ENCODE results near the gene C11orf68. TPM values are rescaled to one million over a fixed set of nuclear protein-coding genes. Genes with fewer than 3 reads are reported as not detected.

C11orf68 gene
- polyA plus RNA-seq, 3 donors = 21.8 to 31.5 (median 22.8) TPM

DNA sequence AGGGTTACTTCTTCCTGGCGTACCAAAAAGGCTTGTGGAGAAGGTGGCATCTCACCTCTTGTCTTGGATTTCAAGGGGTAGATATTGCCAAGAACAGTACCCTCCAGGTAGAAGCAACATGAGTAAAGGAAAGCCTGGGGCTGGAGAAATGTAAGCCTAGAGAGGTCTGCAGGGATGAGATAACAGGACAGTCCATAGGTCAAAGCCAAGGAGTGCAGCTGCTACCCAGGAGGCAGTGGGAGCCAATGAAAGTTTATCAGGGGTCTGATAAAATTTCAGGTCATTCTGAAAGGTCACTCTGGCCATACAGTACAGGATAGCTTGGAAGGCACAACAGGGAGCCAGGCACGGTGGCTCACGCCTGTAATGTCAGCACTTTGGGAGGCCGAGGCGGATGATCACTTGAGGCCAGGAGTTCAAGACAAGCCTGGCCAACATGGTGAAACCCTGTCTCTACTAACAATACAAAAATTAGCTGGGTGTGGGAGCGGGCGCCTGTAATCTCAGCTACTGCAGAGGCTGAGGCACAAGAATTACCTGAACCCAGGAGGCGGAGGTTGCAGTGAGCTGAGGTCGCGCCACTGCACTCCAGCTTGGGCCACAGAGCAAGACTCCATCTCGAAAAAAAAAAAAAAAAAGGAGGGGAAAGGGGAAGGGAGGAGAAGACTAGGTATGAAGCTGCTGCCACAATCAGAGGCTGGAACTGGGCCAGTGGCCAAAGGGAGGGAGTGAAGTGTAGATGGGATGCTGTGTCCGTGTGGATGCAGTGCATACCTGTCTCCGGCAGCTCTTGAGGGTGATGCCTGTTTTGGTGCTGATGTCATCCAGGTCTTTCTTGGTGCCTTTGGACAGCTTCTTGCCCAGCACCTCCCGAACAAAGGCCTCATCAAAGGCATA is 31.8 kb downstream of the C11orf68 start:
- Mint-ChIP-seq H3K36me3 (peaks cover 44 to 52% of the 10 kb centered on the region in 2 donors), H3K9me3 (peaks cover 0 to 2% (median 0%) of the 10 kb centered on the region in 7 donors), H3K27me3 (ENCODE audit: low read depth in 3 of 3) (peaks cover 0 to 7% (median 0%) of the 10 kb centered on the region in 3 donors), H3K4me1 (peaks cover 51% of the 10 kb centered on the region), H3K4me3 (peak overlapping the region; percentile 95 to 99), H3K27ac (peak overlapping the region in 6 of 7 donors; percentile 70 to 100 (median 98))
- no peaks in the 10 kb centered on the region for H3K27me3 ChIP-seq (ENCODE audit: control insufficient read depth in 2 of 2, insufficient read depth in 2 of 2, low read length in 2 of 2)
- H3K4me2 ChIP-seq (replicated peaks; ENCODE audit: extremely low read depth, low read length, poor library complexity, severe bottlenecking) = peak overlapping the region; percentile 93
- peaks cover 38% of the 10 kb centered on the region for H3K79me2 ChIP-seq (ENCODE audit: insufficient read depth, low read length)
- H3K4me1 ChIP-seq (ENCODE audit: control insufficient read depth in 1 of 2, insufficient read depth in 2 of 2, low read length in 2 of 2) = peaks cover 45 to 69% of the 10 kb centered on the region in 2 donors
- peak overlapping the region; percentile 84 for H2AFZ ChIP-seq (ENCODE audit: insufficient read depth, low read depth, low read length, poor library complexity, severe bottlenecking)
- peaks cover 15% of the 10 kb centered on the region for H4K20me1 ChIP-seq (ENCODE audit: insufficient read depth, low read length)
- TF ChIP-seq, protein P1, sequence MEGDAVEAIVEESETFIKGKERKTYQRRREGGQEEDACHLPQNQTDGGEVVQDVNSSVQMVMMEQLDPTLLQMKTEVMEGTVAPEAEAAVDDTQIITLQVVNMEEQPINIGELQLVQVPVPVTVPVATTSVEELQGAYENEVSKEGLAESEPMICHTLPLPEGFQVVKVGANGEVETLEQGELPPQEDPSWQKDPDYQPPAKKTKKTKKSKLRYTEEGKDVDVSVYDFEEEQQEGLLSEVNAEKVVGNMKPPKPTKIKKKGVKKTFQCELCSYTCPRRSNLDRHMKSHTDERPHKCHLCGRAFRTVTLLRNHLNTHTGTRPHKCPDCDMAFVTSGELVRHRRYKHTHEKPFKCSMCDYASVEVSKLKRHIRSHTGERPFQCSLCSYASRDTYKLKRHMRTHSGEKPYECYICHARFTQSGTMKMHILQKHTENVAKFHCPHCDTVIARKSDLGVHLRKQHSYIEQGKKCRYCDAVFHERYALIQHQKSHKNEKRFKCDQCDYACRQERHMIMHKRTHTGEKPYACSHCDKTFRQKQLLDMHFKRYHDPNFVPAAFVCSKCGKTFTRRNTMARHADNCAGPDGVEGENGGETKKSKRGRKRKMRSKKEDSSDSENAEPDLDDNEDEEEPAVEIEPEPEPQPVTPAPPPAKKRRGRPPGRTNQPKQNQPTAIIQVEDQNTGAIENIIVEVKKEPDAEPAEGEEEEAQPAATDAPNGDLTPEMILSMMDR (IDR thresholded peaks at IDR 0.05) = no peak
- intact Hi-C loops (cut with micrococcal nuclease) = loop anchor here (5.0 kb wide), 2 partner anchors 35 to 40 kb away; no protein-coding TSS in a partner anchor
- peak overlapping the region; percentile 65 for H3K9ac ChIP-seq (ENCODE audit: insufficient read depth, low read length, poor library complexity, severe bottlenecking)
- H3K9me3 ChIP-seq (replicated peaks in 1 of 2; ENCODE audit: control insufficient read depth in 1 of 2, insufficient read depth in 1 of 2, low read length in 2 of 2) = no peaks in the 10 kb centered on the region
- peak overlapping the region; percentile 88 to 95 for H3K27ac ChIP-seq (ENCODE audit: low read depth in 1 of 2, low read length in 2 of 2)
- DNase-seq = no peak
- H3K36me3 ChIP-seq (replicated peaks in 1 of 2; ENCODE audit: control insufficient read depth in 1 of 2, insufficient read depth in 2 of 2, low read length in 2 of 2) = peaks cover 34 to 46% of the 10 kb centered on the region in 2 donors
- peak overlapping the region; percentile 63 to 82 (median 69) for H3K4me3 ChIP-seq (replicated peaks in 1 of 3; ENCODE audit: low read depth in 2 of 3, low read length in 3 of 3)
- 91% methylated on average over 12 of the region's 14 CpGs for WGBS (ENCODE audit: insufficient coverage)

DNA sequence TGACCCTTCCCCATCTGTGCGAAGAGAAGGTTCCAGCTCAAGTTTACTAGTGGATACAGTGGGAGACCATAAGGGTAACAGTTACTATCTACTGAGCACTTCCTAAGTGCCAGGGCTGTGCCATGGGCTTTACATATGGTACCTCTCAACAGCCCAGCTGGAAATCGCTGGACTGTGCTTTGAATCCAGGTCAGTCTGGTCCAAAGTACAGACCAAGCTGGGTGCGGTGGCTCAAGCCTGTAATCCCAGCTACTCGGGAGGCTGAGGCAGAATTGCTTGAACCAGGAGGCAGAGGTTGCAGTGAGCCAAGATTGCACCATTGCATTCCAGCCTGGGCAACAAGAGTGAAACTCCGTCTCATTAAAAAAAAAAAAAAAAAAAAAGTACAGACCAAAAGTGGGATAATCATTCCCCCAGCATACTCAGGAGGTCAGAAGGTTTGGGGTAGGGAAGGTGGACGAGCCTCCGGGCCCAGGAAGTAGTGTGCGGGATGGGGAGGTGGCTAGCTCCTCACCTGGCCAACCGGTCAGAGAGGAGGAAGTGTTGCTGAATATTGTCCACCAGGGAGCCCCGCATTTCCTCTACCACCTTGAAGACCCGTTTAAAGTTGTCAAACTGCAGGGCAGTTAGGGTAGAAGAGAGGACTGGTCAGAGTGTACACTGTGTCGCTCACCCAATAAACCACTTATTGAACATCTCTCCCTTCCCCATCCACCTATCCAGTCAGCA is 32.9 kb downstream of the C11orf68 start:
- H3K9ac ChIP-seq (ENCODE audit: insufficient read depth, low read length, poor library complexity, severe bottlenecking) = no peak overlapping the region
- Mint-ChIP-seq H3K36me3 (peaks cover 44 to 56% of the 10 kb centered on the region in 2 donors), H3K4me3 (no peak overlapping the region), H3K27me3 (ENCODE audit: low read depth in 3 of 3) (peaks cover 0 to 7% (median 0%) of the 10 kb centered on the region in 3 donors), H3K27ac (peak overlapping the region in 1 of 7 donors; percentile 47), H3K9me3 (peaks cover 0 to 2% (median 0%) of the 10 kb centered on the region in 7 donors), H3K4me1 (peaks cover 43% of the 10 kb centered on the region)
- intact Hi-C loops (cut with micrococcal nuclease) = loop anchor here (5.0 kb wide), 2 partner anchors 36 to 41 kb away; no protein-coding TSS in a partner anchor
- no peak overlapping the region for H2AFZ ChIP-seq (ENCODE audit: insufficient read depth, low read depth, low read length, poor library complexity, severe bottlenecking)
- no peak for DNase-seq
- no peak overlapping the region for H3K27ac ChIP-seq (ENCODE audit: low read depth in 1 of 2, low read length in 2 of 2)
- WGBS (ENCODE audit: insufficient coverage) = 100% methylated on average over 3 of the region's 12 CpGs
- H3K79me2 ChIP-seq (ENCODE audit: insufficient read depth, low read length) = peaks cover 27% of the 10 kb centered on the region
- no peaks in the 10 kb centered on the region for H3K27me3 ChIP-seq (ENCODE audit: control insufficient read depth in 2 of 2, insufficient read depth in 2 of 2, low read length in 2 of 2)
- TF ChIP-seq, protein P1 (IDR thresholded peaks at IDR 0.05) = no peak
- no peak overlapping the region for H3K4me3 ChIP-seq (replicated peaks in 1 of 3; ENCODE audit: low read depth in 2 of 3, low read length in 3 of 3)
- H3K4me2 ChIP-seq (replicated peaks; ENCODE audit: extremely low read depth, low read length, poor library complexity, severe bottlenecking) = no peak overlapping the region
- peaks cover 15% of the 10 kb centered on the region for H4K20me1 ChIP-seq (ENCODE audit: insufficient read depth, low read length)
- H3K4me1 ChIP-seq (ENCODE audit: control insufficient read depth in 1 of 2, insufficient read depth in 2 of 2, low read length in 2 of 2) = peaks cover 35 to 58% of the 10 kb centered on the region in 2 donors
- no peaks in the 10 kb centered on the region for H3K9me3 ChIP-seq (replicated peaks in 1 of 2; ENCODE audit: control insufficient read depth in 1 of 2, insufficient read depth in 1 of 2, low read length in 2 of 2)
- H3K36me3 ChIP-seq (replicated peaks in 1 of 2; ENCODE audit: control insufficient read depth in 1 of 2, insufficient read depth in 2 of 2, low read length in 2 of 2) = peaks cover 36 to 46% of the 10 kb centered on the region in 2 donors

Data from CD14-positive monocyte (primary cell).